Keratinocyte (primary cell): ENCODE data around the gene MS4A4A. TPM values are rescaled to one million over a fixed set of nuclear protein-coding genes. Genes with fewer than 3 reads are reported as not detected.

Experiments used
- DNase-seq: peaks from one replicate; pipeline ENCODE4 v3.0.0-alpha.2; 2011; ENCODE audit warnings: low read depth, missing footprints, low spot score
- FAIRE-seq: peaks from 2 replicates; lab custom pipeline; 2011; peaks lifted over from hg19 to GRCh38; lab: Jason Lieb, UNC
- H2AFZ ChIP-seq: 2 replicates; pipeline ENCODE4 v1.6.0; 2012; ENCODE audit warnings: low read length, control low read depth, inconsistent platforms; ENCODE audit not compliant: control insufficient read depth
- H3K27ac ChIP-seq: 2 replicates; pipeline ENCODE4 v1.5.1; 2011; ENCODE audit warnings: low read length; ENCODE audit not compliant: control insufficient read depth, insufficient read depth
- H3K27me3 ChIP-seq: 3 replicates; pipeline ENCODE4 v1.6.0; 2011; ENCODE audit warnings: low read length; ENCODE audit not compliant: control insufficient read depth, insufficient read depth; ENCODE audit errors: extremely low read depth
- H3K36me3 ChIP-seq, 2 experiments: 2 replicates in 1 of 2; 3 replicates in 1 of 2; pipeline ENCODE4 v1.5.1; 2011; ENCODE audit warnings: low read length in 2 of 2, mild to moderate bottlenecking in 1 of 2; ENCODE audit not compliant: control insufficient read depth in 2 of 2, insufficient read depth in 2 of 2; ENCODE audit errors: extremely low read depth in 1 of 2
- H3K4me1 ChIP-seq: 3 replicates; pipeline ENCODE4 v1.5.1; 2011; ENCODE audit warnings: low read length; ENCODE audit not compliant: control insufficient read depth, insufficient read depth; ENCODE audit errors: extremely low read depth
- H3K4me2 ChIP-seq: 3 replicates; pipeline ENCODE4 v1.6.0; 2011; ENCODE audit warnings: low read depth, low read length; ENCODE audit not compliant: control insufficient read depth, insufficient read depth; ENCODE audit errors: extremely low read depth
- H3K4me3 ChIP-seq, 3 experiments: fragments of 200-600 bp in 1 of 3; sonication (generic) in 1 of 3; 2 replicates in 2 of 3; 3 replicates in 1 of 3; pipeline ENCODE4 v1.5.1; 2011 to 2016; ENCODE audit warnings: low read length in 3 of 3, mild to moderate bottlenecking in 3 of 3, control low read depth in 2 of 3, inconsistent platforms in 1 of 3, low read depth in 1 of 3, mixed read lengths in 1 of 3, mixed run types in 1 of 3, moderate library complexity in 1 of 3; ENCODE audit not compliant: control insufficient read depth in 2 of 3, insufficient read depth in 2 of 3; ENCODE audit errors: extremely low read depth in 1 of 3
- H3K79me2 ChIP-seq: 2 replicates; pipeline ENCODE4 v1.6.0; 2012; ENCODE audit warnings: low read length; ENCODE audit not compliant: control insufficient read depth, insufficient read depth
- H3K9ac ChIP-seq: 3 replicates; pipeline ENCODE4 v1.6.0; 2011; ENCODE audit warnings: low read length; ENCODE audit not compliant: control insufficient read depth, insufficient read depth; ENCODE audit errors: extremely low read depth
- H3K9me1 ChIP-seq: 3 replicates; pipeline ENCODE4 v1.6.0; 2011; ENCODE audit warnings: low read length; ENCODE audit not compliant: control insufficient read depth, insufficient read depth; ENCODE audit errors: extremely low read depth
- H3K9me3 ChIP-seq: 2 replicates; pipeline ENCODE4 v1.5.1; 2012; ENCODE audit warnings: low read depth, low read length; ENCODE audit not compliant: control insufficient read depth
- H4K20me1 ChIP-seq: 3 replicates; pipeline ENCODE4 v1.6.0; 2011; ENCODE audit warnings: low read length; ENCODE audit not compliant: control insufficient read depth, insufficient read depth; ENCODE audit errors: extremely low read depth
- EZH2 ChIP-seq: IDR thresholded peaks from one replicate; pipeline ENCODE4 v1.6.1; 2012; ENCODE audit warnings: inconsistent platforms, mild to moderate bottlenecking, low read length, moderate library complexity
- dilution Hi-C: fragments of 300-500 bp; cut with MboI; formaldehyde crosslinking; loops from one replicate; pipeline ENCODE4 v1.7.0; 2020; ENCODE audit warnings: low sequenced_read_pairs; ENCODE audit not compliant: extremely low pct_ligation_motif_present
- polyA plus RNA-seq, 5 experiments: library from polyadenylated mRNA; depleted of rRNA in 3 of 5; stranded (reverse) in 3 of 5; stranded (forward) in 1 of 5; unstranded in 1 of 5; fragments of >200 nt; gene quantifications; 1 replicate in 1 of 5; 2 replicates in 3 of 5; 3 replicates in 1 of 5; pipeline versions ENCODE4 v1.2.1 to v1.2.3, GENCODE V29; 2011 to 2012; ENCODE audit warnings: missing spikeins in 2 of 5, low read depth in 1 of 5, low replicate concordance in 1 of 5
- TF ChIP-seq, protein P1 (sequence below), 3 experiments: IDR thresholded peaks in 1 of 3; conservative IDR thresholded peaks in 1 of 3; optimal IDR thresholded peaks in 1 of 3; 2 replicates in 2 of 3; 3 replicates in 1 of 3; pipeline versions ENCODE3 to v1.5.1; 2011; ENCODE audit warnings: low read length in 3 of 3, mild to moderate bottlenecking in 3 of 3, moderate library complexity in 2 of 3, control low read depth in 1 of 3, inconsistent platforms in 1 of 3; ENCODE audit not compliant: insufficient read depth in 2 of 3; ENCODE audit errors: extremely low read depth in 1 of 3

MS4A4A gene
- polyA plus RNA-seq, 1 donor (not counting 4 experiments of a cell fraction or from before 2014, with no cell fraction given), result not detected

DNA sequence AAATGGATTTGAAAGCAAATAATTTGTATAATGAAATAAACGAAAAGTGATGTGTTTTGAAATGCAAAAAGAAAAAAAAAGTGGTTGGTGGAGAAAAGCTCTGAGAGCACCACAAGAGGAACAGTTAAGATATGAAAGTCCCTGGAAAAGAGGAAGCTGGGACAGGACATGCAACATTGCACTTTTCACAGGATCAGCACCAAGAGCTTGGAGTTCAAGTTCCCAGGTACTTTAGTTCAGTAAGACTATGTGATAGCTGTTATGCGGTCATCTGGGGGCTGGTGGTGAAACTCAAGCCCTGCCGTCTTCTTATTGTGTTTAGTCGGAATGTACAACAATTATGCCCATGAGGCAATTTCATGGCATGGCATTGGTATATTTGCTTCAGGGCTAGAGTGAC, 17.1 kb upstream of the MS4A4A start:
- Histone ChIP-seq H2AFZ (no peak overlapping the region), H3K27ac (no peak overlapping the region), H3K9me1 (no peaks in the 10 kb centered on the region), H3K27me3 (no peaks in the 10 kb centered on the region), H4K20me1 (no peaks in the 10 kb centered on the region), H3K9ac (no peak overlapping the region), H3K4me2 (no peak overlapping the region), H3K4me1 (no peaks in the 10 kb centered on the region), H3K9me3 (no peaks in the 10 kb centered on the region), H3K4me3 (no peak overlapping the region), H3K36me3 (no peaks in the 10 kb centered on the region), H3K79me2 (no peaks in the 10 kb centered on the region)
- FAIRE-seq, result no peak
- TF ChIP-seq, protein P1, sequence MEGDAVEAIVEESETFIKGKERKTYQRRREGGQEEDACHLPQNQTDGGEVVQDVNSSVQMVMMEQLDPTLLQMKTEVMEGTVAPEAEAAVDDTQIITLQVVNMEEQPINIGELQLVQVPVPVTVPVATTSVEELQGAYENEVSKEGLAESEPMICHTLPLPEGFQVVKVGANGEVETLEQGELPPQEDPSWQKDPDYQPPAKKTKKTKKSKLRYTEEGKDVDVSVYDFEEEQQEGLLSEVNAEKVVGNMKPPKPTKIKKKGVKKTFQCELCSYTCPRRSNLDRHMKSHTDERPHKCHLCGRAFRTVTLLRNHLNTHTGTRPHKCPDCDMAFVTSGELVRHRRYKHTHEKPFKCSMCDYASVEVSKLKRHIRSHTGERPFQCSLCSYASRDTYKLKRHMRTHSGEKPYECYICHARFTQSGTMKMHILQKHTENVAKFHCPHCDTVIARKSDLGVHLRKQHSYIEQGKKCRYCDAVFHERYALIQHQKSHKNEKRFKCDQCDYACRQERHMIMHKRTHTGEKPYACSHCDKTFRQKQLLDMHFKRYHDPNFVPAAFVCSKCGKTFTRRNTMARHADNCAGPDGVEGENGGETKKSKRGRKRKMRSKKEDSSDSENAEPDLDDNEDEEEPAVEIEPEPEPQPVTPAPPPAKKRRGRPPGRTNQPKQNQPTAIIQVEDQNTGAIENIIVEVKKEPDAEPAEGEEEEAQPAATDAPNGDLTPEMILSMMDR (optimal IDR thresholded peaks at IDR 0.05 in 1 of 3, IDR thresholded peaks at IDR 0.05 in 1 of 3, conservative IDR thresholded peaks at IDR 0.05 in 1 of 3; ENCODE audit: extremely low read depth in 1 of 3, insufficient read depth in 2 of 3, low read length in 3 of 3), result no peak
- no peak for TF ChIP-seq EZH2
- DNase-seq, result no peak
- dilution Hi-C loops, result no loop called here

DNA sequence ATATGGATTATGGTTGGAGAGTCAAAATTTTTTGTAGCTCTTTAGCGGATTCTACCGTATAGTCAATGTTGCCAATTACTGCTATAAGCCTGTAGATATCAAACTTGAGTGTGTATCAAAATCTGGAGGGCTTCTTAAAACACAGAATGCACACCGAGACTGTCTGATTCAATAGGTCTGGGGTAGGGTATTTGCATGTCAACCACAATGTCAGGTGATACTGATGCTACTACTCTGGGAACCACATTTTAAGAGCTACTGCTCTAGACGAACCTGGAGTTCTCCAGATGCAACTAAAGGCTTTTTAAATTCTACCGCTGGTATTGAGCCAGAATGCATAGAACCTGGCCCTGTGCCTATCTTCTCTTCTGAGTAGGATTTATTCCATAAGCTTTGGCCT, 15.8 kb upstream of the MS4A4A start:
- TF ChIP-seq EZH2, result no peak
- TF ChIP-seq, protein P1 (optimal IDR thresholded peaks at IDR 0.05 in 1 of 3, IDR thresholded peaks at IDR 0.05 in 1 of 3, conservative IDR thresholded peaks at IDR 0.05 in 1 of 3; ENCODE audit: extremely low read depth in 1 of 3, insufficient read depth in 2 of 3, low read length in 3 of 3), result no peak
- Histone ChIP-seq H3K9ac (no peak overlapping the region), H3K36me3 (no peaks in the 10 kb centered on the region), H3K27me3 (no peaks in the 10 kb centered on the region), H2AFZ (no peak overlapping the region), H3K4me2 (no peak overlapping the region), H3K9me3 (no peaks in the 10 kb centered on the region), H3K4me1 (no peaks in the 10 kb centered on the region), H3K27ac (no peak overlapping the region), H3K4me3 (no peak overlapping the region), H3K9me1 (no peaks in the 10 kb centered on the region), H3K79me2 (no peaks in the 10 kb centered on the region), H4K20me1 (no peaks in the 10 kb centered on the region)
- dilution Hi-C loops, result no loop called here
- no peak for DNase-seq
- no peak for FAIRE-seq
